ENCODE results near the gene PHLDB2. TPM values are rescaled to one million over a fixed set of nuclear protein-coding genes. Genes with fewer than 3 reads are reported as not detected.

PHLDB2 gene
- total RNA-seq, 1 experiment from 2014 or later, result 60.5 TPM

DNA sequence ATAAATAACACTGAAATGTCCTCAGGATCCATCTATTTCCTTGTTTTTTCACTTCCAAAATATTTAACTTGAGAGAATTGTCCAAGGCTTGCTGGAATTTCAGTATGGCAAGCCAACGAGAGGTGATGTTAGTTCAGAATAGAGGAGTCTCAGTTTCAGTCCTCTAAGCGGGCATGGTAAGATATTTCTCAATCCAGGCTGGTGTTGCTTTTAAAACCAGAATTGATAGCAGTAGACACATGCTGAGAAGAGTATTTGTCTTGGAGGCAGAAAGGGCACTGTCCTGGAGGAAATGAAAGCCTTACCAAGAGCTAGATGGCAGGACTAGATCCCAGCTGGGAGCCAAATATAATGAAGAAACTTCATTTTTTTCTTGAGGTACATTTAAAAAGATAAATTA is 23.1 kb downstream of the PHLDB2 start:
- no peak overlapping the region for H3K27ac Mint-ChIP-seq (ENCODE audit: unreplicated experiment)
- no peak for DNase-seq
- POLR2A ChIA-PET, result no interaction called here
- intact Hi-C loops (cut with micrococcal nuclease; ENCODE audit: unreplicated experiment), result no loop called here
- TF ChIP-seq, protein P1, sequence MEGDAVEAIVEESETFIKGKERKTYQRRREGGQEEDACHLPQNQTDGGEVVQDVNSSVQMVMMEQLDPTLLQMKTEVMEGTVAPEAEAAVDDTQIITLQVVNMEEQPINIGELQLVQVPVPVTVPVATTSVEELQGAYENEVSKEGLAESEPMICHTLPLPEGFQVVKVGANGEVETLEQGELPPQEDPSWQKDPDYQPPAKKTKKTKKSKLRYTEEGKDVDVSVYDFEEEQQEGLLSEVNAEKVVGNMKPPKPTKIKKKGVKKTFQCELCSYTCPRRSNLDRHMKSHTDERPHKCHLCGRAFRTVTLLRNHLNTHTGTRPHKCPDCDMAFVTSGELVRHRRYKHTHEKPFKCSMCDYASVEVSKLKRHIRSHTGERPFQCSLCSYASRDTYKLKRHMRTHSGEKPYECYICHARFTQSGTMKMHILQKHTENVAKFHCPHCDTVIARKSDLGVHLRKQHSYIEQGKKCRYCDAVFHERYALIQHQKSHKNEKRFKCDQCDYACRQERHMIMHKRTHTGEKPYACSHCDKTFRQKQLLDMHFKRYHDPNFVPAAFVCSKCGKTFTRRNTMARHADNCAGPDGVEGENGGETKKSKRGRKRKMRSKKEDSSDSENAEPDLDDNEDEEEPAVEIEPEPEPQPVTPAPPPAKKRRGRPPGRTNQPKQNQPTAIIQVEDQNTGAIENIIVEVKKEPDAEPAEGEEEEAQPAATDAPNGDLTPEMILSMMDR (IDR thresholded peaks at IDR 0.05; ENCODE audit: insufficient read depth in 1 of 2, low read depth in 1 of 2, low read length in 1 of 2, severe bottlenecking in 1 of 2, unreplicated experiment in 1 of 2), result no peak
- peaks cover 13% of the 10 kb centered on the region for H3K36me3 Mint-ChIP-seq (ENCODE audit: insufficient read depth, unreplicated experiment)
- BruUV-seq (replicated peaks), result no TSS peak
- H3K27me3 ChIP-seq (replicated peaks; ENCODE audit: control insufficient read depth, insufficient read depth, low read length), result no peaks in the 10 kb centered on the region
- H3K9me3 ChIP-seq, result no peaks in the 10 kb centered on the region
- no peaks in the 10 kb centered on the region for H3K4me1 ChIP-seq
- H3K4me3 Mint-ChIP-seq (ENCODE audit: unreplicated experiment), result no peak overlapping the region
- CTCF ChIA-PET, result no interaction called here
- H3K27me3 Mint-ChIP-seq (ENCODE audit: insufficient read depth, unreplicated experiment), result no peaks in the 10 kb centered on the region
- H3K4me1 Mint-ChIP-seq (ENCODE audit: low read depth, unreplicated experiment), result no peaks in the 10 kb centered on the region
- H3K9me3 Mint-ChIP-seq (ENCODE audit: unreplicated experiment), result no peaks in the 10 kb centered on the region
- no peaks in the 10 kb centered on the region; the same call in 1 of the 2 replicates for H3K36me3 ChIP-seq (ENCODE audit: control insufficient read depth, insufficient read depth, low read length)
- H3K4me3 ChIP-seq (ENCODE audit: low read depth, low read length), result no peak overlapping the region

DNA sequence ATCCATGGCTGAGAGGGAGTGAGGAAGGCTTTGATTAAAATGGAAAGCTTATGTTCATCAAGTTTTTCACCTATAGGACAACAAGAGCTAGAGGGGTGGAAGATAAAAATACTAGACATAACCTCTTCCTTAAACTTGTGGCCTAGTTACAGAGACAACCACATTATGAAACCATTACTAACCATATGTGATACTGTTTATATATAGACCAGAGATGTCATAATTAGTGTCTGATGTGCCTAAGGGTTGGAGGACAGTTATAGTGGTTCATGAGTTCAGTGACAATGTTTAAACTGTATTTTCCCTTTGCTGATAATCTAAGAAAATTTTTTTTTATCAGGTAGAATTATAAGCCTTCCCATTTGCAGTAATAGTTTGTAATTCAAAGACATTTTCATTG is 23.7 kb downstream of the PHLDB2 start:
- H3K27me3 ChIP-seq (replicated peaks; ENCODE audit: control insufficient read depth, insufficient read depth, low read length), result no peaks in the 10 kb centered on the region
- Mint-ChIP-seq H3K27ac (ENCODE audit: unreplicated experiment) (no peak overlapping the region), H3K4me3 (ENCODE audit: unreplicated experiment) (no peak overlapping the region), H3K27me3 (ENCODE audit: insufficient read depth, unreplicated experiment) (no peaks in the 10 kb centered on the region), H3K36me3 (ENCODE audit: insufficient read depth, unreplicated experiment) (peaks cover 13% of the 10 kb centered on the region), H3K9me3 (ENCODE audit: unreplicated experiment) (no peaks in the 10 kb centered on the region), H3K4me1 (ENCODE audit: low read depth, unreplicated experiment) (no peaks in the 10 kb centered on the region)
- TF ChIP-seq, protein P1 (IDR thresholded peaks at IDR 0.05; ENCODE audit: insufficient read depth in 1 of 2, low read depth in 1 of 2, low read length in 1 of 2, severe bottlenecking in 1 of 2, unreplicated experiment in 1 of 2), result no peak
- no TSS peak for BruUV-seq (replicated peaks)
- CTCF ChIA-PET, result no interaction called here
- intact Hi-C loops (cut with micrococcal nuclease; ENCODE audit: unreplicated experiment), result no loop called here
- no peak overlapping the region for H3K4me3 ChIP-seq (ENCODE audit: low read depth, low read length)
- no peaks in the 10 kb centered on the region; the same call in 1 of the 2 replicates for H3K36me3 ChIP-seq (ENCODE audit: control insufficient read depth, insufficient read depth, low read length)
- no peak for DNase-seq
- POLR2A ChIA-PET, result no interaction called here
- H3K4me1 ChIP-seq, result no peaks in the 10 kb centered on the region
- H3K9me3 ChIP-seq, result no peaks in the 10 kb centered on the region

DNA sequence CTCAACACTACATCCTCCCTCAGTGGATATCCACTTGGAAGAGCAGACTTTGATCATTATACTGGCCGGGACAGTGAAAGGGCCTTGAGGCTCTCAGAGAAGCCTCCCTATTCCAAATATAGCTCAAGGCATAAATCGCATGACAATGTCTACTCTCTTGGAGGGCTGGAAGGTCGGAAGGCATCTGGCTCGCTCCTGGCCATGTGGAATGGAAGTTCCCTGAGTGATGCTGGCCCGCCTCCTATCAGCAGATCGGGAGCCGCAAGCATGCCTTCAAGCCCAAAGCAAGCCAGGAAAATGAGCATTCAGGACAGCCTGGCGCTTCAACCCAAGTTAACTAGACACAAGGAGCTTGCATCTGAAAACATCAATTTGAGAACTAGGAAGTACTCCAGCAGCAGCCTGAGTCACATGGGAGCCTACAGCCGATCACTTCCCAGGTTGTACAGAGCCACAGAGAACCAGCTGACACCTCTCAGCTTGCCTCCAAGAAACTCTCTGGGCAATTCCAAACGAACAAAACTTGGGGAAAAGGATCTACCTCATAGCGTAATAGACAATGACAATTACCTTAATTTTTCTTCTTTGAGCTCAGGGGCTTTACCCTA is 25.4 kb downstream of the PHLDB2 start:
- TSS peak; percentile 42 for BruUV-seq (replicated peaks)
- Histone ChIP-seq H3K4me1 (no peaks in the 10 kb centered on the region), H3K9me3 (no peaks in the 10 kb centered on the region), H3K4me3 (ENCODE audit: low read depth, low read length) (no peak overlapping the region), H3K27me3 (replicated peaks; ENCODE audit: control insufficient read depth, insufficient read depth, low read length) (no peaks in the 10 kb centered on the region), H3K36me3 (ENCODE audit: control insufficient read depth, insufficient read depth, low read length) (no peaks in the 10 kb centered on the region; the same call in 1 of the 2 replicates)
- Mint-ChIP-seq H3K9me3 (ENCODE audit: unreplicated experiment) (no peaks in the 10 kb centered on the region), H3K4me1 (ENCODE audit: low read depth, unreplicated experiment) (no peaks in the 10 kb centered on the region), H3K27me3 (ENCODE audit: insufficient read depth, unreplicated experiment) (no peaks in the 10 kb centered on the region), H3K27ac (ENCODE audit: unreplicated experiment) (no peak overlapping the region), H3K36me3 (ENCODE audit: insufficient read depth, unreplicated experiment) (peaks cover 13% of the 10 kb centered on the region), H3K4me3 (ENCODE audit: unreplicated experiment) (no peak overlapping the region)
- no peak for DNase-seq
- intact Hi-C loops (cut with micrococcal nuclease; ENCODE audit: unreplicated experiment), result no loop called here
- TF ChIP-seq, protein P1 (IDR thresholded peaks at IDR 0.05; ENCODE audit: insufficient read depth in 1 of 2, low read depth in 1 of 2, low read length in 1 of 2, severe bottlenecking in 1 of 2, unreplicated experiment in 1 of 2), result no peak
- ChIA-PET POLR2A (no interaction called here), CTCF (no interaction called here)

Data from Caco-2 (cell line).